HFF-Myc (cell line): Measurements from ENCODE around the gene GRIN3B.

Experiments used
- DNase-seq: peaks from one replicate; pipeline ENCODE4 v3.0.0-alpha.2; 2011; ENCODE audit warnings: low read depth; ENCODE audit errors: extremely low read depth
- H3K4me3 ChIP-seq: replicated peaks from 2 replicates; pipeline ENCODE4 v1.5.1; 2011; ENCODE audit warnings: low read depth, mild to moderate bottlenecking, control low read depth, low read length
- TF ChIP-seq, protein P1 (sequence below): IDR thresholded peaks from 2 replicates; pipeline ENCODE4 v1.5.1; 2012; ENCODE audit warnings: mild to moderate bottlenecking, low read depth, low read length, control low read depth; ENCODE audit errors: missing control alignments

GRIN3B gene

DNA sequence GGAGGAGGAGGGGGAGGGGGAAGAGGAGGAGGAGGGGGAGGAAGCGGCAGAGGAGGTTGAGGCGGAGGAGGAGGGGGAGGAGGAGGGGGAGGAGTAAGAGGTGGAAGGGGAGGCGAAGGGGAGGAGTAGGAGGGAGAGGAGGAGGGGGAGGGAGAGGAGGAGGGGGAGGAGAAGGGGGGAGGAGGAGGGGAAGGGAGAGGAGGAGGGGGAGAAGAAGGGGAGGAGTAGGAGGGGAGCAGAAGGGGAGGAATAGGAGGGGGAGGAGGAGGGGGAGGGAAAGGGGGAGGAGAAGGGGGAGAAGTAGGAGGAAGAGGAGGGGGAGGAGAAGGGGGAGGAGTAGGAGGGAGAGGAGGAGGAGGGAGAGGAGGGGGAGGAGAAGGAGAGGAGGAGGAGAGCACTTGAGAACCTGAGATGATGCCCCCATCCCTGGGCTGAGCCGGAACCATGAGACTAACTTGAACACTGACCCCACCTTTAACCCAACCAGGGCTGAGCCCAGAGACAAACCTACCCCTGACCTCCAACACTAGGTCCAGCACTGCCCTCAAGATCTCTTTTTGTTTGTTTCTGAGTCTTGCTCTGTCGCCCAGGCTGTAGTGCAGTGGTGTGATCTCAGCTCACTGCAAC, 52.2 kb downstream of the GRIN3B start:
- DNase-seq = no peak

DNA sequence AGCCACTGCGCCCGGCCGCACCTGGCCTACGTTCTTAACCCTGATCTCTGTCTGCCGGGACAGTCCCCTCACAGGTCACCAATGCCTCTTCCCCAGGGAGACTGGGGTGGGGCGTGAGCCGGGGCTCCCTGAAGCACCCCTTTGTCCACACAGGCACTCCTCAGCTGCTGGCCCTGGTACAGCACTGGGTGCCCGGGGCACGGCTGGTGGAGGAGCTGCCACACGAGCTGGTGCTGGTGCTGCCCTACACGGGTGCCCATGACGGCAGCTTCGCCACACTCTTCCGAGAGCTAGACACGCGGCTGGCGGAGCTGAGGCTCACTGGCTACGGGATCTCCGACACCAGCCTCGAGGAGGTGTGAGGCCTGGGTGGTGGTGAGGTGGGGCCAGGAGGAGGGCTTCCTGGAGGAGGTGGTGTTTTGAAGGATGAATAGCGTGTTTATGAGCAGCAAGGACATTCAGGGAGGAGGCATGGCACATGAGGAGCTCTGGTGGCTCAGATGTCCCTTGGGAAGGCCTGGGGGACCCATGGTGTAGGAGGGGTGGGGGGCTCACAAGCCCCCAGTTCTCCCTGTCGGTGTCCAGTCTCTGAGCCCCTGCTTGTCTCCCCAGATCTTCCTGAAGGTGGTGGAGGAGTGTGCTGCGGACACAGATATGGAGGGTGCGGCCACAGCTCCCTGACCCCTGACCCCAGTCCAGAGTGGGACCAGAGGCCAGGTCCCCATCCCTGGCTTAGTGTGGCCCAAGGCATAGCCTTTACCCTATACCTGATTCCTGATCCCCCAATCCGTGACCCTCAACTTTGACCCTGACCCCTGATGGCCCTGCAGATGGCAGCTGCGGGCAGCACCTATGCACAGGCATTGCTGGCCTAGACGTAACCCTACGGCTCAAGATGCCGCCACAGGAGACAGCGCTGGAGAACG, 53.2 kb downstream of the GRIN3B start:
- no peak overlapping the region for H3K4me3 ChIP-seq
- TF ChIP-seq, protein P1, sequence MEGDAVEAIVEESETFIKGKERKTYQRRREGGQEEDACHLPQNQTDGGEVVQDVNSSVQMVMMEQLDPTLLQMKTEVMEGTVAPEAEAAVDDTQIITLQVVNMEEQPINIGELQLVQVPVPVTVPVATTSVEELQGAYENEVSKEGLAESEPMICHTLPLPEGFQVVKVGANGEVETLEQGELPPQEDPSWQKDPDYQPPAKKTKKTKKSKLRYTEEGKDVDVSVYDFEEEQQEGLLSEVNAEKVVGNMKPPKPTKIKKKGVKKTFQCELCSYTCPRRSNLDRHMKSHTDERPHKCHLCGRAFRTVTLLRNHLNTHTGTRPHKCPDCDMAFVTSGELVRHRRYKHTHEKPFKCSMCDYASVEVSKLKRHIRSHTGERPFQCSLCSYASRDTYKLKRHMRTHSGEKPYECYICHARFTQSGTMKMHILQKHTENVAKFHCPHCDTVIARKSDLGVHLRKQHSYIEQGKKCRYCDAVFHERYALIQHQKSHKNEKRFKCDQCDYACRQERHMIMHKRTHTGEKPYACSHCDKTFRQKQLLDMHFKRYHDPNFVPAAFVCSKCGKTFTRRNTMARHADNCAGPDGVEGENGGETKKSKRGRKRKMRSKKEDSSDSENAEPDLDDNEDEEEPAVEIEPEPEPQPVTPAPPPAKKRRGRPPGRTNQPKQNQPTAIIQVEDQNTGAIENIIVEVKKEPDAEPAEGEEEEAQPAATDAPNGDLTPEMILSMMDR = no peak
- DNase-seq = no peak

More for the DNA sequence above, 52.2 kb downstream of the GRIN3B start:
- no peak overlapping the region for H3K4me3 ChIP-seq
- TF ChIP-seq, protein P1 = no peak

DNA sequence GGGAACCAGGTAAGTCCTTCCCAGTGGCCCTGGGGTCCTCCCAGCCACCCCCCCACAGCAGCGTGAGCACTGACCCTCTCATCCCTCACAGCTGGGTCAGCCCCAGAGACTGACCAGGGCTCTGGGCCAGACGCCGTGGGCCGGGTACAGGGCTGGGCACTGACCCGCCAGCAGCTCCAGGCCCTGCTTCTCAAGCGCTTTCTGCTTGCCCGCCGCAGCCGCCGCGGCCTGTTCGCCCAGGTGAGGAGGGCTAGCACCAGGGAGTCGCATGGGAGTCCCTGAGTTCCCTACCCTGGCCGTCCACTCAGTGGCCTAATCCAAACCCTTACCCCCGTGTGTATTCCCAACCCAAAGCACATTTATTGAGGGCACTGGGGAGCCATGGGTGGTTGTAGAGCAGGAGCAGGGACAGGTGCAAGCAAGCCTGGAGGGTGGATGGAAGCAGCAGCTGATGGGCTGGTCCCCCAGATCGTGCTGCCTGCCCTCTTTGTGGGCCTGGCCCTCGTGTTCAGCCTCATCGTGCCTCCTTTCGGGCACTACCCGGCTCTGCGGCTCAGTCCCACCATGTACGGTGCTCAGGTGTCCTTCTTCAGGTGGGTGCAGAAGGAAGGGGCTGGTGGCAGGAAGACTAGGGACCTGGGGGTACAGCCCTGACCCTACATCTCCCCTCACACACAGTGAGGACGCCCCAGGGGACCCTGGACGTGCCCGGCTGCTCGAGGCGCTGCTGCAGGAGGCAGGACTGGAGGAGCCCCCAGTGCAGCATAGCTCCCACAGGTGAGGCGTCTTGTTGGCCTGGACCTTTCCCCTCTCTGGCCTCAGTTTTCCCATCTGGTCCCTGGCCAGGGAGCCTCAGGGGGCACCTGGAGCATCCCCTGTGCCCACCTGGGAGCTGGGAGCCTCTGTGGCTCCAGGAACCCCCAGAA, 54.1 kb downstream of the GRIN3B start:
- TF ChIP-seq, protein P1 = no peak
- DNase-seq = no peak
- H3K4me3 ChIP-seq = no peak overlapping the region

DNA sequence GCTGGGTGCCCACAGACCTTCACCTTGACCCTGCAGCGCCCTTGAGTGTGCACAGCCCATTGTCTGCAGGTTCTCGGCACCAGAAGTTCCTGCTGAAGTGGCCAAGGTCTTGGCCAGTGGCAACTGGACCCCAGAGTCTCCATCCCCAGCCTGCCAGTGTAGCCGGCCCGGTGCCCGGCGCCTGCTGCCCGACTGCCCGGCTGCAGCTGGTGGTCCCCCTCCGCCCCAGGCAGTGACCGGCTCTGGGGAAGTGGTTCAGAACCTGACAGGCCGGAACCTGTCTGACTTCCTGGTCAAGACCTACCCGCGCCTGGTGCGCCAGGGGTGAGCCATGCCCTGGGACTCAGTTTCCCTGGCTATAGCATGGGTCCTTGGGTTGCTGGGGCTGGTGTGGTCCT, 54.8 kb downstream of the GRIN3B start:
- DNase-seq = no peak

DNA sequence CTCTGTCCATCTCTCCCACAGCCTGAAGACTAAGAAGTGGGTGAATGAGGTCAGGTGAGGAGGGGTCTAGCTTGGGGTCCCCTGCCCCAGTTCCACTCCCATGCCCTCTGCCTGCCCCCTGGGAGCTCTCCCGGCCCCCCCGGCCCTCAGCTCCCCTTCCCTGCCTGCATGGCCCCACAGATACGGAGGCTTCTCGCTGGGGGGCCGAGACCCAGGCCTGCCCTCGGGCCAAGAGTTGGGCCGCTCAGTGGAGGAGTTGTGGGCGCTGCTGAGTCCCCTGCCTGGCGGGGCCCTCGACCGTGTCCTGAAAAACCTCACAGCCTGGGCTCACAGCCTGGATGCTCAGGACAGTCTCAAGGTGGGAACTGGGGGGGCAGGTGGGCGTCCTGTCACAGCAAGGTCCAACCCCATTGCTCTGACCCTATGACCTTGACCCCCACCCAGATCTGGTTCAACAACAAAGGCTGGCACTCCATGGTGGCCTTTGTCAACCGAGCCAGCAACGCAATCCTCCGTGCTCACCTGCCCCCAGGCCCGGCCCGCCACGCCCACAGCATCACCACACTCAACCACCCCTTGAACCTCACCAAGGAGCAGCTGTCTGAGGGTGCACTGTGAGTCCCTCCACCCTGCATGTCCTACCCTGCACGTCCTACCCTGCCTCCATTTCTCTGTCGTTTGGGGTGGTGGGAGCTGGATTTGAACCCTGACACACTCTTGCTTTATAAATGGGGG, 55.8 kb downstream of the GRIN3B start:
- no peak overlapping the region for H3K4me3 ChIP-seq
- TF ChIP-seq, protein P1 = no peak
- DNase-seq = no peak

More for the DNA sequence above, 54.8 kb downstream of the GRIN3B start:
- H3K4me3 ChIP-seq = no peak overlapping the region
- TF ChIP-seq, protein P1 = no peak
